ENCODE results near the gene ORM2.
"Not testable (repeated sequence)": the region's sequence is repeated elsewhere in the genome, so short reads cannot be mapped to it uniquely, and the experiment has no call there.

Gene ORM2

DNA sequence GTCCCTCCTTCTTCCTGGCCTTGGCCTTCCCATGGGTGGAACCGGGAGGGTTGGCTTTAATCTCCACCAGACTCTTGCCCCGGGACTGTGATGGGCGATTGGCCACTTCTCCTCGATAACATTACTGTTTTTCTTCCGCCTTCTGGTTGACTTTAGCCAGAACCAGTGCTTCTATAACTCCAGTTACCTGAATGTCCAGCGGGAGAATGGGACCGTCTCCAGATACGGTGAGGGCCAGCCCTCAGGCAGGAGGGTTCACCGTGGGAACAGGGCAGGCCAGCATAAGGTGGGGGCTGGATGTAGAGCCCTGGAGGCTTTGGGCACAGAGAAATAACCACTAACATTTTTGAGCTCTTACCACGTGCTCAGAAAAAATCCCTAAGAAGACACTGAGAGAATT, 967 bp downstream of the ORM2 start:
- DNase-seq (ENCODE audit: low read depth in 3 of 3, low spot score in 1 of 3), result no peak

DNA sequence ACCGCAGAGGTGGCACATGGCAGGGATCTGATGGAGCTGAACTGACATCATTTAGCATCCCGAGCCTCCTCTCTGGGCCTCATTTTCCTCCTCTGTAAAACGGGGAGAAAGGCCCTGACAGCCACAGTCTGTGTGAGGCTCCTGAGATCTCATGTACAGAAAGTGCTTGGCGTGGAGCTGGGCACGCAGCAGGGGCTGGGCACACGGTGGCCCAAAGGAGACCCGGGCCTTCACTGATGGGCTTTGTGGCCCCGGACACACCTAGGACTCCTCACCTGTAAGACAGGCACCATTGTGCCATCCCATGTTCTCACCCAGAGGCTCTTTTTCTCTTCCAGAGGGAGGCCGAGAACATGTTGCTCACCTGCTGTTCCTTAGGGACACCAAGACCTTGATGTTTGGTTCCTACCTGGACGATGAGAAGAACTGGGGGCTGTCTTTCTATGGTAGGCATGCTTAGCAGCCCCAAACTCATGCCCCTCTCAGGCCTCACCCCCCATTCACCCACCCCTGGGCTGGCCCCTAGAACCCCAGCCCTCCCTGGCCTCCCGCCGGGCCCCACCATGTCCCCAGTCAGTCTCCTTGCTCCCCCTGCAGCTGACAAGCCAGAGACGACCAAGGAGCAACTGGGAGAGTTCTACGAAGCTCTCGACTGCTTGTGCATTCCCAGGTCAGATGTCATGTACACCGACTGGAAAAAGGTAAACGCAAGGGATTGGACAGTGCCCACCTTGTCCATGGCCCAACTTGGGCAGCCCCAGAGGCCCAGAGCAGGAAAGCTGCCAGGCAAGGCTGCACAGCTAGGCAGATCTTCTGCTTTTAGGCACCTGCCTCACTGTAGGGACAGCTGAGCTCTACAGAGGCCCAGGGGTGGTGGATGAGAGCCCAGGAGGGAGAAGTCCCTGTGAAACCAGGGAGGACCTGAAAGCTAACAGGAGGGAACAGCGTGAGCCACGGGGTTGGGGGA, 1.8 kb downstream of the ORM2 start:
- DNase-seq (ENCODE audit: low read depth in 3 of 3, low spot score in 1 of 3), result not testable (repeated sequence)

DNA sequence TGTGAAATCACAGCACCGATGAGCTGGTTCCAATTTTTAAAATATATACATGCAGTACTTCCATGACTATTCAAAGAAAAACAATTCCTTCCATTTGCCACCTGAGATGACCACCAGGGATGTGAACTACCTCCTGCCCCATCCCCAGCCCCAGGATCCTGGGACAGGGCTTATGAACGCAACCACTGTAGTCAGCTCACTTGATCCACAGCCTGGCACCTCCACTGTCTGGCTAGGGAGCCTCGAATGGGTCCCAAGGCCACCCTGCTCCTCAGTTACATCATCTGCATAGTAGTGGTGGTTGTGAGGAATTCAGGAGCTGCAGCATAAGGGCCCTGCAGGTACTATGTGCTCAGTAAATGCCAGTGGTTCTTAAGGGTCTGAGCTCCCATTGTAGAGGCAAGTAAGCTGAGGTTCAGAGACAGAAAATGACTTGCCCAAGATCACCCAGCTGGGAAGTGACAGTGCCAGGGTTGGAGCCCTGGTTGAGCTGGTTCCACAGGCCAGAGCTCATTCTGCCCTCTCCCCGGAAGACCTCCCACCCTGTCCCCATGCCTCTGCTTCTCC, 2.9 kb downstream of the ORM2 start:
- not testable (repeated sequence) for DNase-seq (ENCODE audit: low read depth in 3 of 3, low spot score in 1 of 3)

- not testable (repeated sequence) for DNase-seq (ENCODE audit: low read depth in 3 of 3, low spot score in 1 of 3)
These were observed 4.0 kb downstream of the ORM2 start for GRCh38 chr9:114333718-114334117.

DNA sequence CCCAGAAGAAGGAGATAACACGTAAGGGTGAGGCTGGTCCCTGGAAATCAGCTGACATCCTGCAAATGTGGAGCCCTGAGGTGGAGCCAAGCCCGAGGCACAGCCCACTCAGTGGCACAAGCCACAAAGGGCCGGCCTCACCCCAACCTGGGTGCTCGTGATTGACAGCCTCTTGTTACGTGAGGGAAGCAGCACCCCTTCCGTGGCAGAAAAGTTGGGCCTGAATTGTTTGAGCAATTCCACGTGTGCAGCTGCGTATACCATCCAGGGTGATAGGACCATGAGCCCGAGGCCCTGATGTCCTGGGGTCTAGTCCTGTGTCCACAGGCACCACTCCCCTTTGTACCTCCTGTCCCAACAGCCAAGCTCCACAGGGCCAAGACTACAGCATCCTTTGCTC, 4.8 kb downstream of the ORM2 start:
- DNase-seq (ENCODE audit: low read depth in 3 of 3, low spot score in 1 of 3), result no peak

DNA sequence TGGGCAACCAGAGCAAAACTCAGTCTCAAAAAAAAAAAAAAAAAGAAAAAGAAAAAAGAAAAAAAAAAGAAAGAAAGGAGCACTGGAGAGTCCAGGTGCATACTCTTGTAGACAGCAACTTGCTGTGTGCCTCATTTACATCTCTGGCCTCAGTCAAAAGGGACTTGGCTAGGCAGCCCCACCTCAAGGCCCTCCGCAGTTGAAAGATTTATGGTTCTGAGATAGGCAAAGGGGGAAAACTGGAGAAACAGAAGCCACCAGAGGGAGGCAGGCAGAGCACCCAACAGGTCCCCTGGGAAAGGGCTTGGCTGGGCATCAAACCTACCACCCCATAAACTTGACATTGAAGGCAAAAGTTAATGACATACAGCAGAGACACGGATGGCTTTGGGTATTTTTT, 6.1 kb downstream of the ORM2 start:
- DNase-seq (ENCODE audit: low read depth in 3 of 3, low spot score in 1 of 3), result no peak

- DNase-seq (ENCODE audit: low read depth in 3 of 3, low spot score in 1 of 3), result no peak
These were observed 6.5 kb downstream of the ORM2 start for GRCh38 chr9:114336157-114336556.

GRCh38 chr9:114336699-114337395, 7.2 kb downstream of the ORM2 start:
- DNase-seq (ENCODE audit: low read depth in 3 of 3, low spot score in 1 of 3), result no peak

- DNase-seq (ENCODE audit: low read depth in 3 of 3, low spot score in 1 of 3), result no peak
These were observed 8.5 kb downstream of the ORM2 start for GRCh38 chr9:114338187-114338586.

DNA sequence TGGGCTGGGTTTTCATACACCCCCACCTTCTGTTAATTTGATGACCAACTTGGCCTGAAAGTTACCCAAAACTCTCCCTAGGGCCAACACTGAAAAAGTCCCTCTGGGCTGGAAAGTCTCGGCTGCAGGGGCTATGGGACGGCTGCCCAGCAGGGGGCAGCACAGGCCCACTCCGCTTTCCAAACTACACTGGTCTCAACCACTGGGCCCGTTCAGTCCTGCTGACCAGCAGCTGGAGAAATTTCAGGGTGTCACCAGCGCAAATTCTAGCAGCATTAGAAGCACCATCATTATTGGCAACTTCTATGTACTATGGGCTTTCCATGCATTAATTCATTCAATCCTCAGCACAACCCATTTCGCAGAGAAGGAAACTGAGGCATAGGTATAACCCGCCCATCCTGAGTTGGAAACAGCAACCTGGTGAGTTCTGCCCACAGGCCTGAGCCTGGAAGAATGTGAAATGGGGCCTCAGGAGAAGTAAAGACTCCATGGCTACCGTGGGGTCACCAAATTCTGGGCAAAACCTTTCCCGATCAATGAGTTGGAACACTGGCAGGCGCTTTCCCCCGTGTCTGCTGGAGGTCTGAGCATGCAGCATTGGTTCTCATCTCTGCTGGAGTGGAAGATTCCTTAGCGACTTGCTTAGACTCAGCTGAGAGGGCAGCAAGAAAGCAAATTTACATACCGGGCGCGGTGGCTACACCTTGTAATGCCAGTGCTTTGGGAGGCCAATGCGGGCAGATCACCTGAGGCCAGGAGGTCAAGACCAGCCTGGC, 9.7 kb downstream of the ORM2 start:
- peak in 2 of 3 donors; percentile 20 to 50 for DNase-seq (ENCODE audit: low read depth in 3 of 3, low spot score in 1 of 3)

GRCh38 chr9:114341152-114341830, 11.6 kb downstream of the ORM2 start:
- no peak for DNase-seq (ENCODE audit: low read depth in 3 of 3, low spot score in 1 of 3)

- DNase-seq (ENCODE audit: low read depth in 3 of 3, low spot score in 1 of 3), result no peak
These were observed 12.3 kb downstream of the ORM2 start for GRCh38 chr9:114341991-114342390.

GRCh38 chr9:114342755-114343440, 13.2 kb downstream of the ORM2 start:
- DNase-seq (ENCODE audit: low read depth in 3 of 3, low spot score in 1 of 3), result no peak

- no peak for DNase-seq (ENCODE audit: low read depth in 3 of 3, low spot score in 1 of 3)
These were observed 14.0 kb downstream of the ORM2 start for GRCh38 chr9:114343471-114344187.

- DNase-seq (ENCODE audit: low read depth in 3 of 3, low spot score in 1 of 3), result no peak
These were observed 14.5 kb downstream of the ORM2 start for GRCh38 chr9:114344188-114344566.

DNA sequence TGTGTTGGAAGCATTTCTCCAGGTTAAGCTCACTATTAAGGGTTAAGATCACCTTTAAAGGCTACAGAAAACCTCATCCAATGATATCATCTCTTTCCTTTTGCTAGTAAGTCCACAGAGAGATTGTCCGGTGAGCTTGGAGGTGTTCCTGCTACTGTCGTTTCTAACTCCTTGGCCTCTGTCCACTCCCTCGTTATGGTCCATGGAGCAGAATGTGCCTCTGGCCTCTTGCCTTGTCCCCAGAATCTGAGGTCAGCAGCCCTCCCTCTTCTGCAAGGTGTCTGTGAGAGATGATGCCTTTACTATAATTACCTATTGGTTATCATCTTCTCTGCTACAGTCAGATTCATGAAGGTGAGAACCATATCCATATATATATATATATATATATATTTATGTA, 15.0 kb downstream of the ORM2 start:
- no peak for DNase-seq (ENCODE audit: low read depth in 3 of 3, low spot score in 1 of 3)

GRCh38 chr9:114345493-114346065, 15.9 kb downstream of the ORM2 start:
- DNase-seq (ENCODE audit: low read depth in 3 of 3, low spot score in 1 of 3), result no peak

DNA sequence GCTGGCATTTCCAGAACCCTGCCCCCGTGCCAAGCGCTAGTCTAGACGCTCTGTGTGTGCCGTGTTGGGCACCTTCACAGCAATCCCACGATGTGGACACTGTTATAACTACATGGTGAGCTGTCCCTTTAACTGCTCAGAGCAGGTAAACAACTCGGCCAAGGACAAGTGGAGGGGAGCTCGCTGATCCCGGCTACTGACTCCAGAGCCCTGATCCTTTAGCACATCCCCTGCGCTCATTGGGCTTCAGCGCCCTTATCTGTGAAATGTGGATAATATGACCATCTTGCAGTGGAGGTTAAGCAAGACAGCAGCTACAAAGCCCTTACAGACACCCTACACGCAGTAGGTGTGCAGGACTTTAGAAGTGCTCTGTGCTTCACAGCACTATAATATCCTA, 16.5 kb downstream of the ORM2 start:
- DNase-seq (ENCODE audit: low read depth in 3 of 3, low spot score in 1 of 3), result no peak

DNA sequence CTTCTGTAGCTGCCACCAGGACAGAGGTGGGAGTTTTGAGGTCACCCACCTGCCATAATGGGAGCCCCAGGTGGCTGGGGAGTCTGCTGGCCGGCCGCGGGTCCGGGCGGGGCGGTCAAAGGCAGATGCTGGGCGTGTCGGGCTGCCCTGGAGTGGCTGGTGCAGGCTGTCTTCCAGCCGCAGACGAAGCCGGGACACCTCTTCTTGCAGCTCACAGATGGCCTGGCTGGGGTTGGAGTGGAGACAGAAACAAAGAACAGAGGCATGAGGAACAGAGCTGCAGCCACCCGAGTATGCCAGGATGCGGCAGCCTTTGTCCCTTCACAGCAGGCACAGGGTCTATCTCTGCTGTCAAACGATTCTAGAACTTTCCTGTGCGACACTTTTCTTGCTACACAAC, 18.0 kb downstream of the ORM2 start:
- no peak for DNase-seq (ENCODE audit: low read depth in 3 of 3, low spot score in 1 of 3)
